GM21529 (cell line): Measurements from ENCODE around the gene GRPEL1.

Source experiments
- ATAC-seq: cut with Tn5 transposase; IDR thresholded peaks from one replicate; pipeline ENCODE4 v1.9.1; 2021; ENCODE audit not compliant: unreplicated experiment

The GRPEL1 gene

DNA sequence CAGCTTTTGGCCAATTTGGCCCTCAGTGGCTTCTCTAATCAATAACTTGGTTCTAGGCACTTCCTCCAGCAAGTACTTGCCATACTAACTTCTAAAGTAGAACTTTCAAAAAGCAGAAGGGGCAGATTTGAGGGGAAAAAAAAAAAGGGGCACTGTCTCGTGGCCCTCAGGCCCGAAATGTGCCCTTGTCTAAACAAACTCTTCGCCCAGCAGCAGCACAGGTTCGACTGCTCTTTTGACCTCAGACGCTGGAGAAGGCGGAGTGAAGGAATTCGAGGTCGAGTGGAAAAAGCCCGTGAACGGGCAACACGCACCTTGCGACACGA lies 775 bp downstream of the GRPEL1 start:
- ATAC-seq: no peak

DNA sequence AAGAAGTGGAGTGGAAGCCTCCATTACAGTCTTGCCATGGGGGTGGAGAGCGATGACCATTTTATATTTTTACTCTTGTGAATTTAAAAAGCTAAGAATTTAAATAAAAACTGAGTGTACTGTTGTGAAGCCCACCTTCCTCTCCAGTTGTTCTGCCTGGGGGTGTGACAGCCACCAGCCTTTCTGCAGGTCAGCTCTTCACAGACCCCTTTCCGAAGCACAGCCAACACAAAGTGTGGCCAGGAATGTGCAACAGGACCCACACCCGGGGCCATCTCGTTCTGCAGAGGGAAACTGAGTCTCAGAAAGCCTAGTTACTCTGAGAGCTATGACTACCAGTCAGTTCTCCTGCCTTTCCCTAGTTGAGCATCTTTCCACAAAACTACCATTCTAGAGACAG lies 1.4 kb downstream of the GRPEL1 start:
- ATAC-seq: no peak

GRCh38 chr4:7066006-7066405 lies 1.9 kb downstream of the GRPEL1 start:
- no peak for ATAC-seq

- no peak for ATAC-seq
Measured at GRCh38 chr4:7063362-7063761, 4.5 kb downstream of the GRPEL1 start.

GRCh38 chr4:7062816-7063215 lies 5.0 kb downstream of the GRPEL1 start:
- no peak for ATAC-seq

DNA sequence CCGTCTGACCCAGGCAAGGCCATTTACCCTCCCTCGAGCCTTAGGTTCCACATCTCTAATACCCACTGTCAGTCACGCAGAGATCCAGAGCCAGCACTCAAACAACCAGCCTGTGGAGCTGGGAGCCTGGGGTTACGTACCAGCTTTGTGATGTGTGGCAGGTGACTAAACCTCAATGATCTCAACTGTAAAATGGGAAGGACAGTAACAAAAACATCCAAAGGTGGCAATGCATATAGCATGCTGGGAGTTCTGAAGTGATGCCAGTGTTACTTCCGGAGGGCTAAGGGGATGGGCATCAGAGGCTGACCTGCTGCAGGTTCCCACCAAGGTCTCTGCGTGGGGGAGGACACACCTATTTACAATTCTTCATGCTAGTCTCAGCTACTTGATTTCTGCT lies 6.0 kb downstream of the GRPEL1 start:
- ATAC-seq: no peak

DNA sequence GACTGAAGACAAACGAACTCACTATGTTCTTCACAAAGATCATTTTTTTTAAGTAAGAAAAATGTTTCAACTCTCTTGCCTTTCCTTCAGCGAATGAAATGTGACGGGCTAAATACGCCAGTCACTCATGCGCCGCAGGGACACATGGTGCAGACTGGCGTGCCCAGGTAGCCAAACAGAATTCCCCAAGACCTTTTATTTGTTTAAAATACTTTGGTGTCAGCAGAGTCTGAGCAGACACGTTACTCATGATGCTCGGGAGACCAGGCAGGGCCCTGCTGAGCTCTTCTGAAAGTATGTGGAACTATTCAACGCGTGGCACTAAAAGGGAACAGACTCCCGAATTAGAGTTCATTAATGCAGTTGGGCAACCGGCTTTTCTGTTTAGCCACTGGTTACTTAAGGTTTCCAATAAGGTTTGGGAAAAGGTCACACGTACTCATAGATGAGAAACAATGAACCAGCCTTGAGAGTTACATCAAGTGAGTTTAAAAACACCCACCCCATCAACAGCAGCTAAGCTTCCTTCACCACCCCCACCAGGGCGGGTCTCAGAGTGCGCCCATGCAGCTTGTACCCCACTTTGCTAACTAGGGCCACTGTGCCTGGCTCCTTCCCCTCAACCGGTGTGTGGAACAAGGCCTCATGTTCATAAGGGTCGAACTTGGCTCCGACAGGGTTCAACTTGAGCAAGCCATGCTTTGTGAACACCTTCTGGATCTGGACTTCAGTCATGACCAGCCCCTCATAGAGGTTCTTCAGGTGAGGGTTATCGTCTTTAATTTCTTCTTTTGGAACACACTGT lies 7.3 kb downstream of the GRPEL1 start:
- no peak for ATAC-seq

GRCh38 chr4:7059662-7060061 lies 8.2 kb downstream of the GRPEL1 start:
- ATAC-seq: no peak

GRCh38 chr4:7058792-7059191 lies 9.1 kb downstream of the GRPEL1 start:
- peak; percentile 15 for ATAC-seq

- no peak for ATAC-seq
Measured at GRCh38 chr4:7055990-7056325, 11.9 kb downstream of the GRPEL1 start.

- no peak for ATAC-seq
Measured at GRCh38 chr4:7055111-7055989, 12.5 kb downstream of the GRPEL1 start.

DNA sequence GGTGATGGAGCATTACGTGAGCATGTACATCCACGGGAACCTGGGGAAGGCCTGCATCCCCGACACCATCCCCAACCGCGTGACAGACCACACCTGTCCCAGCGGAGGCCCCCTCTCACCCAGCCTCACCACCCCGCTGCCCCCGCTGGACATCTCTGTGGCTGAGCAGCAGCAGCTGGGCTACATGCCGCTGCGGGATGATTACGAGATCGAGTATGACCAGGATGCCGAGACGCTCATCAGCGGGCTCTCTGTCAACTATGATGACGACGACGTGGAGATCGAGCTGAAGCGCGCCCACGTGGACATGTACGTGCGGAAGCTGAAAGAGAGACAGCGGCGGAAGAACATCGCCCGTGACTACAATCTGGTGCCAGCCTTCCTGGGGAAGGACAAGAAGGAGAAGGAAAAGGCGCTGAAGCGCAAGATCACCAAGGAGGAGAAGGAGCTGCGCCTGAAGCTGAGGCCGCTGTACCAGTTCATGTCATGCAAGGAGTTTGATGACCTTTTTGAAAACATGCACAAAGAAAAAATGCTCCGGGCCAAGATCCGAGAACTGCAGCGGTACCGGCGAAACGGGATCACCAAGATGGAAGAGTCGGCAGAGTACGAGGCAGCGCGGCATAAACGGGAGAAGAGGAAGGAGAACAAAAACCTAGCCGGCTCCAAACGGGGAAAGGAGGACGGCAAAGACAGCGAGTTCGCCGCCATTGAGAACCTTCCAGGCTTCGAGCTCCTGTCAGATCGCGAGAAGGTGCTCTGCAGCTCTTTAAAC lies 13.6 kb downstream of the GRPEL1 start:
- ATAC-seq: no peak

GRCh38 chr4:7052923-7053715 lies 14.7 kb downstream of the GRPEL1 start:
- ATAC-seq: no peak

GRCh38 chr4:7052313-7052712 lies 15.6 kb downstream of the GRPEL1 start:
- no peak for ATAC-seq

- no peak for ATAC-seq
Measured at GRCh38 chr4:7051905-7052304, 16.0 kb downstream of the GRPEL1 start.

- no peak for ATAC-seq
Measured at GRCh38 chr4:7051144-7051495, 16.7 kb downstream of the GRPEL1 start.

DNA sequence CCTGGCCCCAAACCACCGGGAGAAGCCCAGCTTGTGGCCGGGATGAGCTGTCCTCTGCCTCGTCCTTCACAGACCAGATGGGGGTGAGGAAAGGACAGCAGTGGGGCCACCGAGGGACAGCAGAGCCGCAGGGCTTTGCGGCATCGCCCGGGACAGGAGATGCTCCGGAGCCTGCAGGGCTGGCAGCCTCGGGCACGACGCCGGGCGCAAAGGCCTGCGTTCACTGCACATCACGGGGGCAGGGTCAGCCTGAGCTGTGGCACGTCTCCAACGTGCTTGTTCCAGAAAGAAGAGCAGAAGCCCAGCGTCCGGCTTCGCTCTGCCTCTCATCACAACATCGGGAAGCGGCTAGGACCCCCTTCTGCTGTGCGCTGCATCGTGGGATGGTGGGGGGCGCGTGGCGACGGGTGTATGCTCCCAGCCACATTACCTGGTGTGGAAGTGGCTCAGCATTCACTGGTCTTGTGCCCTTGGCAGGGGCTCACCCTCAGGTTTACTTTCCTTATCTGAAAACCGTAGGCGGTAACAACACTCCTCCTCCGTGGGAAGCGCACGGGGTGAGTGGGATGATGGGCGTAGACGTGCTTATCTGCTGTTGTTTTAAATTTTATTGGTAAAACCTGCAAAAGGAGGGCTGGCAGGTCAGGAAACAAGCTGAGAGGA lies 17.3 kb downstream of the GRPEL1 start:
- no peak for ATAC-seq

DNA sequence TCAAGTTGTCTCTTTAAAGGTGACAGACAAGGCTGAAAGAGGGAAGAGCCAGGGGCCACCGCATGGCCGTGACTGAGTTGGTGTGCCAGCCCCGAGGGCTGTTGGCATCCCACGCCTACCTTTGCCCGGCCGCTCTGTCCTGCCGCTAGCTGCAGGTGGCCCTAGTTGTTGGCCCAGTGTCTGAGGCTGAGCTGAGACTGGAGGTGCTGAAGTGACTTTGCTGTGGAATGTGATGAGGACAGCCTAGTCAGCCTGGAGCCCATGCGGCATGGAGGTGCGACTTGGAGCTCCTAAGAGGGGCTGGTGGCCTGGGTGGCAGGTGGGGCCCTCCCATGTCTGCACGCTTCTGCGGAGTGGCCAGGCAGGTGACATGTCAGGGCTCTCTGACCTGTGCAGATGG lies 18.1 kb downstream of the GRPEL1 start:
- ATAC-seq: no peak

- ATAC-seq: no peak
Measured at GRCh38 chr4:7049295-7049694, 18.6 kb downstream of the GRPEL1 start.

DNA sequence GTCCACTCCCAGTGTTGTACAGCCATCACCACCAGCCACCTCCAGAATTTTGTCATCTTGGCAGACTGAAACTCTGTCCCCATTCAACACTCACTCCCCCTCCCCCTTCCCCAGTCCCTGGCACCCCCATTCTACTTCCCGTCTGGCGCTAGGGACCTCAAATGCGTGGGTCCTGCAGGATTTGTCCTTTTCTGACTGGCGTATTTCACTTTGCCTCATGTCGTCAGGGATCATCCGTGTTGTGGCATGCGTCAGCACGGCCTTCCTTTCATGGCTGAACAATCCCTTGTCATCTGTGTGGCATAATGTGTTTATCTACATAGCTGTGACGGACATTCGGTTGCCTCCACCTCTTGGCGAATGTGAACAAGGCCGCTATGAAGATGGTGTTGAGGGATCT lies 19.2 kb downstream of the GRPEL1 start:
- ATAC-seq: no peak

DNA sequence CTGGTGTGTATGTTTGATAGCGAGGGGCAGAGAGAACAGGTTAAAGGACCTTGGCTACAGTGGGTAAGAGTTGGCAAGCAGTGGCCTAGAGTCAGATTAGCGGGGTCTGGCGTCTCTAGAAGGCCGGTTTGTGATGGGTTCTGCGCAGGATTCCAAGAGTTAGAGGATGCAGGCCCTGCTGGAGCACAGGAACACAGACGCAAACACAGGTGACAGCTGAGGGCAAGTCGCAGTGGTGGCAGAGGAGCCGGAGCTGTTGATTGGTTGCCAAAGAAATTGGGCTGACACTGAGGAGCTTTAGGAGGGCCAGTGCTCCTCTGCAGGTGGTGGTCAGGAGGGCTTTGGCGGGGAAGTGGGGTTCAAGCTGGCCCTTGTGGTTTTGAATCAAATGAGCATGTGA lies 20.9 kb downstream of the GRPEL1 start:
- no peak for ATAC-seq
